Mesothelial cell of epicardium (in vitro differentiated cells): ENCODE measurements around the gene WAPL. TPM values are rescaled to one million over a fixed set of nuclear protein-coding genes. Genes with fewer than 3 reads are reported as not detected.

Experiments
- DNase-seq, 2 experiments: peaks; one replicate each; pipeline ENCODE4 v3.0.0; 2021; ENCODE audit warnings: low spot score in 2 of 2; ENCODE audit not compliant: unreplicated experiment in 2 of 2
- H3K27ac Mint-ChIP-seq: 2 replicates; pipeline ENCODE4 v1.8.0; 2021; ENCODE audit warnings: mixed read lengths
- H3K27me3 Mint-ChIP-seq: 2 replicates; pipeline ENCODE4 v1.8.0; 2021; ENCODE audit warnings: low read depth, mixed read lengths
- H3K36me3 Mint-ChIP-seq: 2 replicates; pipeline ENCODE4 v1.8.0; 2021; ENCODE audit warnings: mixed read lengths
- H3K4me1 Mint-ChIP-seq: 2 replicates; pipeline ENCODE4 v1.8.0; 2021; ENCODE audit warnings: mixed read lengths
- H3K4me3 Mint-ChIP-seq: 2 replicates; pipeline ENCODE4 v1.8.0; 2021; ENCODE audit warnings: mild to moderate bottlenecking, moderate library complexity, mixed read lengths
- H3K9me3 Mint-ChIP-seq: 2 replicates; pipeline ENCODE4 v1.8.0; 2021; ENCODE audit warnings: mixed read lengths
- CTCF ChIP-seq: fragments of 200-600 bp; sonication (generic); IDR thresholded peaks from one replicate; pipeline ENCODE4 v1.5.0; 2021; ENCODE audit warnings: antibody characterized with exemption; ENCODE audit not compliant: unreplicated experiment
- total RNA-seq: library from RNA; stranded (reverse); gene quantifications from 3 replicates; pipeline ENCODE4 v1.2.1, GENCODE V29; 2021

The WAPL gene
- total RNA-seq, 1 donor from 2014 or later: 43.4 TPM

GRCh38 chr10:86556933-86557649 lies 35.5 kb upstream of the WAPL start:
- Mint-ChIP-seq H3K4me1 (peaks cover 7% of the 10 kb centered on the region), H3K27ac (no peak overlapping the region), H3K36me3 (no peaks in the 10 kb centered on the region), H3K9me3 (no peaks in the 10 kb centered on the region), H3K4me3 (no peak overlapping the region), H3K27me3 (no peaks in the 10 kb centered on the region)
- no peak for DNase-seq
- no peak for TF ChIP-seq CTCF

DNA sequence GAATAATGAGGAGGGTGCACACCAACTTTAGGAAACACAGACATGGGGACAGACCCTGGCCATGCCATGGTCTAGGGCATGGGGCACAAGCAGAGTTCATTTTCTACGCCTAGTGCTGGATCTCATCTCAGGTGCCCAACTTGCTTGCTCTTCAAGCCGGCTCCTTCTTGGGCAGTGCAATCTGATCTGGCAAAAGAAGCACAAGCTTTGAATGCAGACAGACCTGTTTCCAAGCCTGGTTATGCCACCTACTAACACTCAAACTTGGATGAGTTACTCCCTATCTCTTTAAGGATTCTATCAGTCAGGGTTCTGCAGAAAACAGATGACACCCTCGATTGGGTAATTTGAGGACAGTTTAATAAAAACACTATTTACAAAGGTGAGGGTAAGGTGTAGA lies 34.9 kb upstream of the WAPL start:
- DNase-seq: no peak
- Mint-ChIP-seq H3K36me3 (no peaks in the 10 kb centered on the region), H3K4me3 (no peak overlapping the region), H3K27me3 (no peaks in the 10 kb centered on the region), H3K4me1 (peaks cover 7% of the 10 kb centered on the region), H3K27ac (no peak overlapping the region), H3K9me3 (peaks cover 5% of the 10 kb centered on the region)
- no peak for TF ChIP-seq CTCF

GRCh38 chr10:86553639-86554038 lies 32.0 kb upstream of the WAPL start:
- no peak for TF ChIP-seq CTCF
- Mint-ChIP-seq H3K4me1 (peaks cover 7% of the 10 kb centered on the region), H3K27ac (no peak overlapping the region), H3K4me3 (no peak overlapping the region), H3K9me3 (peaks cover 6% of the 10 kb centered on the region), H3K36me3 (no peaks in the 10 kb centered on the region), H3K27me3 (peaks cover 9% of the 10 kb centered on the region)
- no peak for DNase-seq

DNA sequence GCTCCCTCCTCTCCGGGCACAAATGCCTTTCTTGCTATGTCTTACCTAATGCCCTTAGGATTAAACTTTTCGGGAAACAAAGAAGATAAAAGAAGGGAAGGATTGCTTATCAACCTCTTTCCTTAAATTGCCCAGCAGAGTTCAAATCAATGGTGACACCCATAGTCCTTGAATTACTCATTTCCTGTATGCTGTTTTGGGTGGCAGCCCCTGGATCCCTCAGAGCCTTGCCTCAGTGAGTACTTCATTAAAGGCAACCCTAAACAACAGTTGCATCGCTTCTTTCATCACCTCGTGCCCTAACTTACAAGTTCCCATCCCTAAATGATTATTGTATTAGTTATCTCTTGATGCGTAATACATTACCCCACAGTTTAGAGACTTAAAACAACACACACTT lies 31.6 kb upstream of the WAPL start:
- Mint-ChIP-seq H3K36me3 (no peaks in the 10 kb centered on the region), H3K27me3 (peaks cover 13% of the 10 kb centered on the region), H3K4me3 (no peak overlapping the region), H3K27ac (no peak overlapping the region), H3K4me1 (peaks cover 7% of the 10 kb centered on the region), H3K9me3 (peaks cover 8% of the 10 kb centered on the region)
- DNase-seq: no peak
- no peak for TF ChIP-seq CTCF

DNA sequence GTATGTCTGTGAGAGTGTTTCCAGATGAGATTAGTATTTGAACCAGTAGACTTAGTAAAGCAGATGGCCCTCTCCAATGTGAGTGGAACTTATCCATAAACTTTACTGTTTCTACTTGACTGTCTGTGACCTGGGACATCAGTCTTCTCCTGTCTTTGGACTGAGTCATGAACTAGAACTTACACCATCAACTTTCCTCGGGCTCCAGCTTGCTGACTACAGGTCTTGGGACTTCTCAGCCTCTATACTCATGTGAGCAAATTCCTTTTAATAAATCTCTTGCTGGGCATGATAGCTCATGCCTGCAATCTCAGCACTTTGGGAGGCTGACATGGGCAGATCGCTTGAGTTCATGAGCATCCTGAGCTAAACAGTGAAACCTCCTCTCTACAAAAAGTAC lies 25.7 kb upstream of the WAPL start:
- no peak overlapping the region for H3K4me3 Mint-ChIP-seq
- no peaks in the 10 kb centered on the region for H3K36me3 Mint-ChIP-seq
- no peak for TF ChIP-seq CTCF
- peaks cover 12% of the 10 kb centered on the region for H3K9me3 Mint-ChIP-seq
- DNase-seq: no peak
- no peaks in the 10 kb centered on the region for H3K4me1 Mint-ChIP-seq
- H3K27me3 Mint-ChIP-seq: peaks cover 16% of the 10 kb centered on the region
- H3K27ac Mint-ChIP-seq: no peak overlapping the region
